Stimulated activated CD8-positive, alpha-beta memory T cell treated with anti-CD3 and anti-CD28 coated beads, Interleukin-12 subunit alpha, Interleukin-12 subunit beta, amount 100 ng/mL, for 1 hour (primary cell): ENCODE data around the gene PTPRG.

Source experiments
- DNase-seq: peaks from one replicate; pipeline ENCODE4 v3.0.0-alpha.2; 2020; ENCODE audit warnings: low read depth

PTPRG gene

GRCh38 chr3:61828184-61828874 lies 267.0 kb downstream of the PTPRG start:
- DNase-seq, result no peak

DNA sequence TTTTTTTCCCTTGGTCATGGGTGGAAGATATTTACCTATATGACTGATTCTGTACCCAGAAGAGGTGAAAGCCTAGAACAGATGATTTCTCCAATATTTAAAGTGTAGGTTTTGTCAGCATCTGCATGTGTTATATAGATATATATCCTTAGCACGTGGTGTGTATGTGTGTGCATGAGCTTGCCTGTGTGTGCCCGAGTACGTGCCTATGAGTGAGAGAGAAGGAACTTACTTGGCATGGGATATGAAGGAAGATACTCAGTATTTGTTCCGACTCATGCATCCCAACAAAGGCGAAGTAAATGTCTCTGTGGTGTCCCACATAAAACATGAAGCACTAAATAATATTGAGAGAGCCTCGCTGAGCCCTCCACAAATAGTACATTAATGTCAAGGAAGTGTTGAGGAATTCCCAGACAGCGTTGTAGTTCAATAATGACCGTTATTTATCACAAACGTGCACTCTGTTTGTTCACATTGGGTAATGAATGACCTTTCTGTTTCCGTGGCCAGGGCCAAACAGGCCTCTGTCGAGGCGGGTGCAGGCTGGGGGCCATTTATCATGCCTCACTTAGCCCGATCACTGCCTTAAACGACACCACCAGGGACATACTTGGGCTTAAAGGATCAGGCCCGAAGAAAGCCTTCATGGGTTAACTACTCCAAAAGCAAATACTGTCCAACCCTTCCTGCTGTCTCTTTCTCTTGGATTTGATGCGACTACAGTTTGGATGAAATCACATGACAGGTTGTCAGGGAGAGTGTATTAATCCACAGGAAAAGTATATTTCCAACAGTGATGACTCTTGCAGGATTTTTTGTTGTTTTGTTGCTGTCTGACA lies 267.7 kb downstream of the PTPRG start:
- no peak for DNase-seq

GRCh38 chr3:61829722-61830350 lies 268.5 kb downstream of the PTPRG start:
- no peak for DNase-seq

DNA sequence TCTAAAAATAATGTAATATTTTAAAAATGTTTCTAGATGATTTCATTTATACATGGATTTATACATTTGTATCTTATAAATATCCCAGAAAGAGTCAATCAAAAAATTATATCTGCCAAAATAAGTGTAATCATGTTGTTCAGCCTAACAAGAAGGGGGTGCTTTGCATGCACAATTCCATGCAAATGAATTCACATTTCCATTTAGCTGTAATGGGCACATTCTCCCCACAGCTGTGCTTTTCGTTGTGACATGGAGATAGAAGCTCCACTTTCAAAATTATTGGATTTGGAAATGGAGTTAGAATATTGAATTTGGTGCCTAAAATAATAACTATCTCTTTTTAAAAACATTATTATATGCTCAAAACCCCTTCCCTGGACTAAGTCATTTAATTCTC lies 270.6 kb downstream of the PTPRG start:
- DNase-seq, result no peak

- no peak for DNase-seq
Measured at GRCh38 chr3:61832375-61833229, 271.2 kb downstream of the PTPRG start.

GRCh38 chr3:61839256-61839655 lies 277.9 kb downstream of the PTPRG start:
- no peak for DNase-seq

DNA sequence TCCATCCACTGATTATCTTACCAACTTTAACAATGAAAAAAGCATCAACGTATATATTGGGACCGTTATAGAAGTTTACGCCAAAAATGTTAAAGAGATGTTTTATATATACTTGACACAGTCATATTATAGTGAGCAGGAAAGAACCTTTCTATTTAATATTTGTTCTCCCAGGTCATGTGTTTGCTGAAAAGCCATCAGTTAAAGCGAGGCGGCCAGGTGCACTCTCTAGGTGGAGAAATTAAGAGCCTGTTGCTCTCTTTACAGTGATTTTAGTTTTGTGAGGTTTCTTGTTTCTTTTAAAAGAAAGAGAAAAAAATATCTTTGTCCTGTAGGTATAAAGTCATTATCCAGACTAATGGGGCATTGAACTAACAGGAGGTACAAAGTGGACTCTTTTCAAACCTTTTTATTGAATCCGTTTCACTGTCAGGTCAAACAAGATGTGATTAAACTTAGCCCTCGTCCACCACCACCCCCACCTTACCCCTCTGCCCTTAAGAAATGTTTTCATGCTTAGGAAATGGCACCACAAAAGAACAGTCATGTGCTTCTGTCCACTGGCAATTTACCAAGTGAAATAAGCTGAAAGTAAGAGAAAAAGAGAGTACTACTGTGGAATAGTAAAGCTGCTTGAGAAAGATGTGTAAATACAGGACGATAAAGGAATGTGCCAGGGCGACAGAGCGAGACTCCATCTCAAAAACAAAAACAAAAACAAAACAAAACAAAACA lies 279.9 kb downstream of the PTPRG start:
- DNase-seq, result no peak

GRCh38 chr3:61841988-61842387 lies 280.6 kb downstream of the PTPRG start:
- no peak for DNase-seq

- no peak for DNase-seq
Measured at GRCh38 chr3:61844346-61844745, 283.0 kb downstream of the PTPRG start.

DNA sequence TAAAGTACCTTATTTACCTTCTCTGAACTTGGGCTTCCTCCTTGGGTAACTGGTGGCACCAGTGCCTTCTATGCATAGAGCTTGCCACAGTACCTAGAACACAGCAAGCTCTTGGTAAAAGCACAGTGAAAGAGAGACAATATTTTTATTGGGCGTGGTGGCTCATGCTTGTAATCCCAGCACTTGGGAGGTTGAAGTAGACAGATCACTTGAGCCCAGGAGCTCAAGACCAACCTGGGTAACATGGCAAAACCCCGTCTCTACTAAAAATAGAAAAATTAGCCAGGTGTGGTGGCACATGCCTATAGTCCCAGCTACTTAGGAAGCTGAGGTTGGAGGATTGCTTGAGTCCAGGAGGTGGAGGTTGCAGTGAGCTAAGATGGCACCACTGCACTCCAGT lies 285.1 kb downstream of the PTPRG start:
- DNase-seq, result no peak

- no peak for DNase-seq
Measured at GRCh38 chr3:61847784-61848462, 286.6 kb downstream of the PTPRG start.

- DNase-seq, result no peak
Measured at GRCh38 chr3:61848885-61849284, 287.5 kb downstream of the PTPRG start.

DNA sequence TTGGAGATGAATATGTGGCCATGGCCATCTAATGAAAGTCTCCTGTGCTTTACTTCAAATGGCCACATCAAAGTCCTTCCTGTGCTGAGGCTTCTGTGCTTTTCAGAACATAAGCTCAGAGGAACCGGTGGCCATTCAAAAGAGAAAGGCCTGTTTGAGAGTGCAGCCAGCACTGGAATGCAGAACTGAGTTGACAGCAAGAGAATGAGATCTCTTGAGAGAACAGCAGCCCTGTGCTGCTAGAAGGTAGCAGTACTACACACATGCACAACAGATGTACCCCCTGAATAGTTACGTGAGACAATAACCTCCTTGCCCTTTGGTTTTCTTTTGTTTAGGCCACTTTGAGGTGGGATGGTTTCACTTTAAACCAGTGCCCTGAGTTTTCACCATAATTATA lies 292.5 kb downstream of the PTPRG start:
- no peak for DNase-seq

DNA sequence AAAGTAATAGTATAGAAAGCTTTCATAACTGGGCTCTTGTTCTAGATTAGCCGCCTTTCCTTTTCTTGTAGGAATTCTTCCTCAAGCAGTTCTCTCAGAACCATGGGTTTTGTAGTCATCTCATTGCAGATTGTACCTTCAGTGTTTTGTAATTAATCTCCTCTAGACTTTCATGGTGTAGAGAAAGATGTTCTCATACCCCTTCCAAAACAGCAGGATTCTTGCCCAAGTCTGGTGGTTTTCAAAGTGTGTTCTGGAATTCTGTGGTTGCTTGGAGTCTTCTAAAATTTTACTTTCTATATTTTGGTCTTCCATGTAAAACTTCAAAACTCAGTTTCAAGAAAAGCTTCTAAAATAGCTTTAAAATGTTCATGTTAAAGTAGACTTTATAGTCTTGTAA lies 293.8 kb downstream of the PTPRG start:
- no peak for DNase-seq

DNA sequence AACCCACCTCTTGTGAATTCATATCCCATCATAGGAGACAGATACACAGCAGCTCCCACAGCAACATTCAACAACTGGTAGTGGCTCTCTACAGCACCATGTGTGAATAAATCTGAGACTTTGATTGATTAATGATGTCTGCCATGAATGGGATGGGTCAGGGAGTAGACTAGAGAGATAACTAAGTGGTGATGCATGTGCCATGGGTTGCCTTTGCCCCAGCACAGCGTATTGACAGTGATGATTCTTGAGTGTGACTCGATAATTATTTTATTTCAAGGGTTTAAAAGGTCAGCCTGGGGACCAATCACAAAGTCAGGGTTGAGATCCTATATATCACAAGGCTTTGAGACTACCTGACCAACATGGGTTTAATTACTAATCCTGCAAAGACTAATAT lies 295.9 kb downstream of the PTPRG start:
- DNase-seq, result no peak

DNA sequence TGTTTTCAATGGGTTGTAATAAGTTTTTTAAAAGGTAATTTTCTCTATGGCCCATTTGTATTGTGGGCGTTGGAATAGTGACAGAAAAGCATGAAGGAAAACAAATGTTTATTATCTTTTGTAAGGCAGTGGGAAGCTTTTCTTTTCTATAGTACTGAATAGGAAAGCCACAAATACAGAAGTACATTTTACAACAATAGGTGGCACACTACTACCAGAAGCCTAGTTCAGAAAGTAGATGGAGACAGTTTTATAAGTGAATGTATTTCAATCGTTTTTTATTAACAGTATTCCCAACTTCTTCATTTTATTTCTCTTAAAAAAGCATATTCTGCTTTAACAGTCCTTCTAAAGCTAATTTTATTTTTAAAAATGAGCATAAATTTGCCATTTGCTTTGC lies 296.7 kb downstream of the PTPRG start:
- DNase-seq, result no peak

DNA sequence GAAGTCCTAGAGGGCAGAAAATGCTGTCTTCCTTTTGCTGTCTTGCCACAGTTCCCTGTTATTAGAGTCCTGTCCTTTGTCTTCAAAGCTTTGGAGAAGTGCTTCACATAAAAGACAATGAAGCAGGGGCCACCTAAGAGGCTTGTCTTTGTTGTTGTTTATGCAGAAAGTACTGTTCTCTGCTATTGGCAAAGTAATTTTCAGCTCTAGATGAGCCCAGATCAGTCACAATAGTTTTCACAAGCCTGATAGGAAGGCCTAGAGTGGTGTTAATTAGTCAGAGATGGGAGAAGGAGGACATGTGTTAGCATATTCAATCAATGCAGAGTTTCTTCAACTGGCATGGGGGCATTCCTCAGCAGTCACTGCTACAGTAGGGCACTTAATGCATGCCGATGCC lies 300.0 kb downstream of the PTPRG start:
- DNase-seq, result no peak

DNA sequence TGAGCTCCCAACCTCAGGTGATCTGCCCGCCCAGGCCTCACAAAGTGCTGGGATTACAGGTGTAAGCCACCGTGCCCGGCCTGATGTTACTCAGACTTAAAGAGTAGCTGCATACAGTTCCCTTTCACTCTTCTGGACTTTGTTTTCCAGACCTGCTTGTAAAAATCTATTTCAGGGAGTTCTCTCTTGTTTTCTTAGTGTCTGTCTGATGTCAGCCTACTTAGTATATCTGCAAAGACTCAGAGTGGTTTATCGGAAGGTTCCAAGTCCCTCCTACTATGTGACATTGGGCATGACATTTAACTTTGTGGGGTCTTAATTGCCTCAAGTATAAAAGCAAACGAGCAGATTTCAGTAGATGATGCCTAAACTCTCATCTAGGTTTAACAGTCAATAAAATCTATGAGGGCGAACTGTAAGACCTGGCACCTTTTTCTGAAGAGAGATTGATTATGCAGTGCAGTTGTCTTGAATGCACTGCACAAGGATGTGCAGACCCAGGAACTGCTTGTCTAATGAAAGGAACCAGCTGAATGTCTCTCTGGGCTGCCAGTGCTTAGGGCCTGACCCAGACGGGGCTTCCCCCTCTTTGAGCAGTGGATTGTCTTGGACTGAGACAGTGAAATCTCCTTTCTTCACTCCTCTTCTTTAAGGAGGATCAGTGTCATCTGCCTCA lies 301.4 kb downstream of the PTPRG start:
- DNase-seq, result no peak

GRCh38 chr3:61863579-61863978 lies 302.2 kb downstream of the PTPRG start:
- DNase-seq, result no peak

GRCh38 chr3:61864886-61865285 lies 303.5 kb downstream of the PTPRG start:
- DNase-seq, result no peak
